OCI-LY1 (cell line): Measurements from ENCODE around the gene EDA.

ENCODE experiments used
- H2AFZ ChIP-seq: fragments of 200-600 bp; sonication (generic), shearing (Covaris generic); 2 replicates; pipeline ENCODE4 v1.6.0; 2014; ENCODE audit warnings: antibody characterized with exemption, mild to moderate bottlenecking, low read length
- H3F3A ChIP-seq: fragments of 200-600 bp; sonication (generic), shearing (Covaris generic); 2 replicates; pipeline ENCODE4 v1.6.0; 2014; ENCODE audit warnings: mild to moderate bottlenecking, antibody characterized with exemption, low read length, moderate library complexity; ENCODE audit not compliant: insufficient read depth
- H3K27ac ChIP-seq: fragments of 200-600 bp; sonication (generic); 2 replicates; pipeline ENCODE4 v1.5.1; 2014; ENCODE audit warnings: low read length, mixed run types, mild to moderate bottlenecking, low read depth; ENCODE audit not compliant: poor library complexity, severe bottlenecking
- H3K27me3 ChIP-seq: fragments of 200-600 bp; sonication (generic); 2 replicates; pipeline ENCODE4 v1.6.0; 2014; ENCODE audit warnings: antibody characterized with exemption, mild to moderate bottlenecking, low read length, moderate library complexity; ENCODE audit not compliant: insufficient read depth
- H3K36me3 ChIP-seq: fragments of 200-600 bp; sonication (generic); 2 replicates; pipeline ENCODE4 v1.6.1; 2014; ENCODE audit warnings: mild to moderate bottlenecking, antibody characterized with exemption, low read length, moderate library complexity, mixed read lengths; ENCODE audit not compliant: insufficient read depth
- H3K4me1 ChIP-seq: fragments of 200-600 bp; sonication (generic); 2 replicates; pipeline ENCODE4 v1.5.1; 2014; ENCODE audit warnings: mild to moderate bottlenecking, low read length, moderate library complexity; ENCODE audit not compliant: insufficient read depth, severe bottlenecking
- H3K4me2 ChIP-seq: fragments of 200-600 bp; sonication (generic), shearing (Covaris generic); 2 replicates; pipeline ENCODE4 v1.6.1; 2014; ENCODE audit warnings: low read length
- H3K4me3 ChIP-seq: fragments of 200-600 bp; sonication (generic); 2 replicates; pipeline ENCODE4 v1.5.1; 2014; ENCODE audit warnings: low read length, low read depth, mild to moderate bottlenecking, mixed read lengths; ENCODE audit not compliant: poor library complexity, severe bottlenecking
- H3K79me2 ChIP-seq: fragments of 200-600 bp; shearing (Covaris generic); 2 replicates; pipeline ENCODE4 v1.6.1; 2016; ENCODE audit warnings: mixed run types, low read length, mixed read lengths; ENCODE audit not compliant: insufficient read depth
- H3K9ac ChIP-seq: fragments of 200-600 bp; sonication (generic), shearing (Covaris generic); 2 replicates; pipeline ENCODE4 v1.6.1; 2014; ENCODE audit warnings: mild to moderate bottlenecking, low read length, mixed read lengths
- H3K9me2 ChIP-seq: fragments of 200-600 bp; sonication (generic), shearing (Covaris generic); 2 replicates; pipeline ENCODE4 v1.6.1; 2014; ENCODE audit warnings: low read depth, mild to moderate bottlenecking, low read length, mixed read lengths
- H3K9me3 ChIP-seq: fragments of 200-600 bp; shearing (Covaris generic); 2 replicates; pipeline ENCODE4 v1.6.1; 2014; ENCODE audit warnings: low read length, mixed read lengths
- H4K20me1 ChIP-seq: fragments of 200-600 bp; sonication (generic), shearing (Covaris generic); 2 replicates; pipeline ENCODE4 v1.6.0; 2016; ENCODE audit warnings: mild to moderate bottlenecking, low read length; ENCODE audit not compliant: insufficient read depth
- CTCF ChIP-seq: fragments of 200-600 bp; sonication (generic), shearing (Covaris generic); IDR thresholded peaks from 2 replicates; pipeline ENCODE4 v1.5.1; 2017; ENCODE audit warnings: mild to moderate bottlenecking, antibody characterized with exemption, low read length, moderate library complexity, mixed read lengths
- EZH2 ChIP-seq: fragments of 200-600 bp; sonication (generic), shearing (Covaris generic); IDR thresholded peaks from 2 replicates; pipeline ENCODE4 v1.8.0; 2017; ENCODE audit warnings: borderline replicate concordance, mixed run types, mild to moderate bottlenecking, antibody characterized with exemption, low read length, moderate library complexity, mixed read lengths

EDA gene

DNA sequence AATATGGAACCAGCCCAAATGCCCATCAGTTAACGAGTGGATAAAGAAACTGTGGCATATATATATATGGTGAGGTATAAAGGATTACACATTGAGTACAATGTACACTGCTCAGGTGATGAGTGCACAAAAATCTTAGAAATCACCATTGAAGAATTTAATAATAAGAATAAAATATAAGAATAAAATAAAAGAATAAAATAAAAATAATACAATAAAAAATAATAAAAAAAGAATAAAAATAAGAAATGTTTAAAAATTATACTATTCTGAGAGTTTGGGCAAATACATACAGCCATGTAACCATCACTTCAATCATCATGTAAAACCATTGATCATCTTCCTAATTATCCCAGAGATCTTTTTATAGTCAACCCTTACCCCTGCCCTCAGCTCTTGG, 260.3 kb downstream of the EDA start:
- TF ChIP-seq EZH2 (no peak), CTCF (no peak)
- no peaks in the 10 kb centered on the region for H3K36me3 ChIP-seq
- H3K9me2 ChIP-seq: no peaks in the 10 kb centered on the region
- H3K9ac ChIP-seq: no peak overlapping the region
- H2AFZ ChIP-seq: no peak overlapping the region
- H4K20me1 ChIP-seq: no peaks in the 10 kb centered on the region
- no peak overlapping the region for H3K27ac ChIP-seq
- no peaks in the 10 kb centered on the region for H3K27me3 ChIP-seq
- H3K4me1 ChIP-seq: no peaks in the 10 kb centered on the region
- no peak overlapping the region for H3K4me3 ChIP-seq
- H3K9me3 ChIP-seq: no peaks in the 10 kb centered on the region
- H3K79me2 ChIP-seq: no peaks in the 10 kb centered on the region
- H3F3A ChIP-seq: no peaks in the 10 kb centered on the region
- H3K4me2 ChIP-seq: no peak overlapping the region

- no peaks in the 10 kb centered on the region for H3K9me3 ChIP-seq
- no peak overlapping the region for H2AFZ ChIP-seq
- H3K9me2 ChIP-seq: no peaks in the 10 kb centered on the region
- H3K79me2 ChIP-seq: no peaks in the 10 kb centered on the region
- no peaks in the 10 kb centered on the region for H3F3A ChIP-seq
- H4K20me1 ChIP-seq: no peaks in the 10 kb centered on the region
- no peak overlapping the region for H3K27ac ChIP-seq
- H3K9ac ChIP-seq: no peak overlapping the region
- H3K27me3 ChIP-seq: no peaks in the 10 kb centered on the region
- no peaks in the 10 kb centered on the region for H3K36me3 ChIP-seq
- no peaks in the 10 kb centered on the region for H3K4me1 ChIP-seq
- TF ChIP-seq CTCF: no peak
- no peak for TF ChIP-seq EZH2
- H3K4me2 ChIP-seq: no peak overlapping the region
- H3K4me3 ChIP-seq: no peak overlapping the region
These were observed 268.3 kb downstream of the EDA start for GRCh38 chrX:69884210-69884609.

DNA sequence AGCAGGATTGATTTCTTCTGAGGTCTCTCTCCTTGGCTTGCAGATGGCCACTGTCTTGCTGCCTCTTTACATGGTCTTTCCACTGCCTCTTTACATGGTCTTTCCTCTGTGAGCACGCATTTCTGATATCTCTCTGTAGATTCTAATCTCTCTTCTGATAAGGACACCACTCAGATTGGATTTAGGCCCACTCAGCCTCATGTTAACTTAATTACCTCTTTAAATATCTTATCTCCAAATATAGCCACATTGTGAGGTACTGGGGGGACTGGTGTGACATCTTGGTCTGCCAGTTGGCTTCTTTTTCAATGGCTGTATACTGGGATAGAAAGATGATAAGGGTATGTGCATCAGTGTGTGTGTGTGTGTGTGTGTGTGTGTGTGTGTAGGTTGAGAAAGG, 280.1 kb downstream of the EDA start:
- no peak for TF ChIP-seq EZH2
- TF ChIP-seq CTCF: no peak
- Histone ChIP-seq H2AFZ (no peak overlapping the region), H3K4me1 (no peaks in the 10 kb centered on the region), H3K9me3 (no peaks in the 10 kb centered on the region), H3K9ac (no peak overlapping the region), H3F3A (no peaks in the 10 kb centered on the region), H3K4me3 (no peak overlapping the region), H3K36me3 (no peaks in the 10 kb centered on the region), H3K27me3 (no peaks in the 10 kb centered on the region), H3K79me2 (no peaks in the 10 kb centered on the region), H4K20me1 (no peaks in the 10 kb centered on the region), H3K27ac (no peak overlapping the region), H3K9me2 (no peaks in the 10 kb centered on the region), H3K4me2 (no peak overlapping the region)
